HepG2 (cell line): ENCODE measurements around the gene ERVMER34-1. TPM values are rescaled to one million over a fixed set of nuclear protein-coding genes. Genes with fewer than 3 reads are reported as not detected.
A peak's percentile ranks its signal among the peaks of the same experiment; 100 is the strongest.

ENCODE experiments used
- GABPA ChIP-seq, 2 experiments: IDR thresholded peaks; 2 replicates each; pipeline ENCODE4 v1.6.1; 2011 to 2016; ENCODE audit warnings: low read depth in 2 of 2, low read length in 1 of 2, missing biosample characterization in 1 of 2, missing genetic modification characterization in 1 of 2
- HOXA3 ChIP-seq: sonication (generic); formaldehyde crosslinking; IDR thresholded peaks from 2 replicates; pipeline ENCODE4 v1.5.0; 2020; ENCODE audit warnings: missing genetic modification reagents
- LCORL ChIP-seq, 2 experiments: fragments of 450-650 bp in 1 of 2; sonication (generic) in 1 of 2; formaldehyde crosslinking in 1 of 2; IDR thresholded peaks; 2 replicates each; pipeline versions ENCODE4 v1.5.0 to v1.6.1; 2017 to 2020; ENCODE audit warnings: antibody characterized with exemption in 1 of 2, missing genetic modification reagents in 1 of 2
- MAFF ChIP-seq: IDR thresholded peaks from 2 replicates; pipeline ENCODE4 v1.6.1; 2011; ENCODE audit warnings: low read depth, low read length, improper control_type of control experiment
- MTF2 ChIP-seq: sonication (generic); formaldehyde crosslinking; IDR thresholded peaks from 2 replicates; pipeline ENCODE4 v1.5.0; 2020; ENCODE audit warnings: missing genetic modification reagents, borderline replicate concordance
- MYC ChIP-seq: sonication (generic); formaldehyde crosslinking; IDR thresholded peaks from 2 replicates; pipeline ENCODE4 v1.9.0; 2021; ENCODE audit warnings: missing genetic modification reagents, borderline replicate concordance
- TBX3 ChIP-seq: fragments of 450-650 bp; IDR thresholded peaks from 2 replicates; pipeline ENCODE4 v1.6.1; 2017; ENCODE audit warnings: antibody characterized with exemption, mild to moderate bottlenecking, inconsistent platforms, borderline replicate concordance
- ZNF234 ChIP-seq: sonication (generic); formaldehyde crosslinking; conservative IDR thresholded peaks from 2 replicates; pipeline ENCODE4 v1.5.1; 2020; ENCODE audit warnings: mild to moderate bottlenecking, missing genetic modification reagents
- ZNF331 ChIP-seq: sonication (generic); formaldehyde crosslinking; IDR thresholded peaks from 2 replicates; pipeline ENCODE4 v1.4.0; 2020; ENCODE audit warnings: missing genetic modification reagents
- ZNF333 ChIP-seq: sonication (generic); formaldehyde crosslinking; IDR thresholded peaks from 2 replicates; pipeline ENCODE4 v1.4.0; 2020; ENCODE audit warnings: mild to moderate bottlenecking, missing genetic modification reagents, borderline replicate concordance
- ZNF441 ChIP-seq: sonication (generic); formaldehyde crosslinking; IDR thresholded peaks from 2 replicates; pipeline ENCODE4 v1.7.0; 2021; ENCODE audit warnings: missing genetic modification reagents, borderline replicate concordance
- ZNF563 ChIP-seq: sonication (generic); formaldehyde crosslinking; IDR thresholded peaks from 2 replicates; pipeline ENCODE4 v1.8.0; 2022; ENCODE audit warnings: mild to moderate bottlenecking, moderate library complexity, missing genetic modification reagents
- ZNF782 ChIP-seq: sonication (generic); formaldehyde crosslinking; IDR thresholded peaks from 2 replicates; pipeline ENCODE4 v1.4.0; 2020; ENCODE audit warnings: missing genetic modification reagents, mild to moderate bottlenecking, borderline replicate concordance
- ZSCAN20 ChIP-seq: sonication (generic); formaldehyde crosslinking; IDR thresholded peaks from 2 replicates; pipeline ENCODE4 v1.4.0; 2020; ENCODE audit warnings: missing genetic modification reagents, mild to moderate bottlenecking, borderline replicate concordance
- polyA plus RNA-seq, 8 experiments: library from polyadenylated mRNA; depleted of rRNA in 3 of 8; stranded (reverse) in 7 of 8; unstranded in 1 of 8; fragments of >200 nt; fragmentation: Illumina TruSeq in 4 of 8; extraction: Trizol in 4 of 8; gene quantifications; 2 replicates each; pipeline versions ENCODE4 v1.2.1 to v1.2.3, GENCODE V29; 2011 to 2016; ENCODE audit warnings: low read depth in 4 of 8, missing spikeins in 1 of 8, mixed read lengths in 1 of 8; ENCODE audit not compliant: insufficient read depth in 1 of 8
- total RNA-seq, 5 experiments: library from RNA; depleted of rRNA; stranded (reverse); fragments of >200 nt; fragmentation: Illumina TruSeq; extraction: Trizol; gene quantifications; 2 replicates each; pipeline ENCODE4 v1.2.3, GENCODE V29; 2016; ENCODE audit warnings: low read depth in 1 of 5
- TF ChIP-seq, protein P1 (sequence below): sonication (generic); formaldehyde crosslinking; IDR thresholded peaks from 2 replicates; pipeline ENCODE4 v1.8.0; 2022; ENCODE audit warnings: mild to moderate bottlenecking, missing genetic modification reagents, borderline replicate concordance
- TF ChIP-seq, protein P2 (sequence below): sonication (generic); formaldehyde crosslinking; IDR thresholded peaks from 2 replicates; pipeline ENCODE4 v1.4.0; 2020; ENCODE audit warnings: missing genetic modification reagents

ERVMER34-1 gene
- total and polyA plus RNA-seq, 2 of the 13 experiments (the other 11 are each of a cell fraction or from before 2014, with no cell fraction given): 0.04 to 0.35 TPM

DNA sequence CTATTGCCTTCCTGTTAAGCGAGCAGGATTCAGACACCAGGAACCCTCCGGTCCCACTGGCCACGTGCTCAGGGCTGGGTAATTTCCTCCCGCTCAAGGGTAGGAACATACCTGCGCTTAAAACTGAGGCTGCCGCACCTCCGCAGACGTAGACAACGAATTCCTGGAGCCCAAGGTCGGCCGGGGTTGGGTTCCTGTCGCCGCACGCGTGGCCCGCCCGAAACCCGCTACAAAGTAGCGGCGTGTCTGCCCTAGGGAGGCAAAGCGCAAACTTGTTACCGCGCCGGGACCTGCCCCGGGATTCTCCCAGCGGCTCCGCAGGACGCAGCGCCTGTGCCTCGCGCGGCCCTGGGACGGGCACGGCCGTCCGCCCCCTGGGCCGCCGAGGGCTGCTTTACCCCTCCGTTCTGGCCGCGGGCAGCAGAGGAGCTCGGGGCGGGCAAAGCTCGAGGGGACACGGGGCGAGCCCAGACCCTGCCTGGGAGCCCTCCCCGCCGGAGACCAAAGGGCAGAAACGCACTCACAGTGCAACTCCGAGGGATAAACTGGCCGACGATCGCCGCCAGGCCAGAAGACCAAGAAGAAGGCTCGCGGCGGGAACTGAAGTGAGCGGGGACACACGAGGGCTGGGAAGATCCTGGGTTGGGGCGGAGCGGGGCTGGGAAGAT is at the start of gene ERVMER34-1 (continued):
- TF ChIP-seq, protein P1, sequence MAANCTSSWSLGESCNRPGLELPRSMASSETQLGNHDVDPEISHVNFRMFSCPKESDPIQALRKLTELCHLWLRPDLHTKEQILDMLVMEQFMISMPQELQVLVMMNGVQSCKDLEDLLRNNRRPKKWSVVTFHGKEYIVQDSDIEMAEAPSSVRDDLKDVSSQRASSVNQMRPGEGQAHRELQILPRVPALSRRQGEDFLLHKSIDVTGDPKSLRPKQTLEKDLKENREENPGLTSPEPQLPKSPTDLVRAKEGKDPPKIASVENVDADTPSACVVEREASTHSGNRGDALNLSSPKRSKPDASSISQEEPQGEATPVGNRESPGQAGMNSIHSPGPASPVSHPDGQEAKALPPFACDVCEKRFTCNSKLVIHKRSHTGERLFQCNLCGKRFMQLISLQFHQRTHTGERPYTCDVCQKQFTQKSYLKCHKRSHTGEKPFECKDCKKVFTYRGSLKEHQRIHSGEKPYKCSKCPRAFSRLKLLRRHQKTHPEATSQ (CRISPR knock-in tag): no peak
- TF ChIP-seq ZSCAN20: no peak
- no peak for TF ChIP-seq LCORL (IDR thresholded peaks at IDR 0.05)
- peak; percentile 38; the same call in 1 of the 2 replicates for TF ChIP-seq LCORL (CRISPR knock-in tag; IDR thresholded peaks at IDR 0.05)
- TF ChIP-seq ZNF331 (CRISPR knock-in tag): no peak
- TF ChIP-seq HOXA3 (CRISPR knock-in tag): peak; percentile 41
- TF ChIP-seq ZNF234 (CRISPR knock-in tag): no peak
- no peak for TF ChIP-seq MTF2
- TF ChIP-seq, protein P2, sequence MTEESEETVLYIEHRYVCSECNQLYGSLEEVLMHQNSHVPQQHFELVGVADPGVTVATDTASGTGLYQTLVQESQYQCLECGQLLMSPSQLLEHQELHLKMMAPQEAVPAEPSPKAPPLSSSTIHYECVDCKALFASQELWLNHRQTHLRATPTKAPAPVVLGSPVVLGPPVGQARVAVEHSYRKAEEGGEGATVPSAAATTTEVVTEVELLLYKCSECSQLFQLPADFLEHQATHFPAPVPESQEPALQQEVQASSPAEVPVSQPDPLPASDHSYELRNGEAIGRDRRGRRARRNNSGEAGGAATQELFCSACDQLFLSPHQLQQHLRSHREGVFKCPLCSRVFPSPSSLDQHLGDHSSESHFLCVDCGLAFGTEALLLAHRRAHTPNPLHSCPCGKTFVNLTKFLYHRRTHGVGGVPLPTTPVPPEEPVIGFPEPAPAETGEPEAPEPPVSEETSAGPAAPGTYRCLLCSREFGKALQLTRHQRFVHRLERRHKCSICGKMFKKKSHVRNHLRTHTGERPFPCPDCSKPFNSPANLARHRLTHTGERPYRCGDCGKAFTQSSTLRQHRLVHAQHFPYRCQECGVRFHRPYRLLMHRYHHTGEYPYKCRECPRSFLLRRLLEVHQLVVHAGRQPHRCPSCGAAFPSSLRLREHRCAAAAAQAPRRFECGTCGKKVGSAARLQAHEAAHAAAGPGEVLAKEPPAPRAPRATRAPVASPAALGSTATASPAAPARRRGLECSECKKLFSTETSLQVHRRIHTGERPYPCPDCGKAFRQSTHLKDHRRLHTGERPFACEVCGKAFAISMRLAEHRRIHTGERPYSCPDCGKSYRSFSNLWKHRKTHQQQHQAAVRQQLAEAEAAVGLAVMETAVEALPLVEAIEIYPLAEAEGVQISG: 0 out of 2 replicates have a peak, but pooled peaks have one; percentile 18
- TF ChIP-seq TBX3: no peak
- no peak for TF ChIP-seq ZNF333 (CRISPR knock-in tag)
- TF ChIP-seq GABPA (IDR thresholded peaks at IDR 0.05; ENCODE audit: low read depth, low read length): no peak
- no peak for TF ChIP-seq GABPA (CRISPR knock-in tag; IDR thresholded peaks at IDR 0.05; ENCODE audit: low read depth)
- no peak for TF ChIP-seq ZNF782
- no peak for TF ChIP-seq MAFF
- TF ChIP-seq ZNF563: 0 out of 2 replicates have a peak, but pooled peaks have one; percentile 47
- TF ChIP-seq ZNF441 (CRISPR knock-in tag): no peak
- 0 out of 2 replicates have a peak, but pooled peaks have one; percentile 25 for TF ChIP-seq MYC (CRISPR knock-in tag)
